HG03457 (cell line): ENCODE measurements around the gene ARPC5L.
"Not testable (repeated sequence)": the region's sequence is repeated elsewhere in the genome, so short reads cannot be mapped to it uniquely, and the experiment has no call there.

Source experiments
- ATAC-seq: cut with Tn5 transposase; IDR thresholded peaks from one replicate; pipeline ENCODE4 v1.9.1; 2021; ENCODE audit warnings: moderate number of reproducible peaks; ENCODE audit not compliant: unreplicated experiment

The ARPC5L gene

DNA sequence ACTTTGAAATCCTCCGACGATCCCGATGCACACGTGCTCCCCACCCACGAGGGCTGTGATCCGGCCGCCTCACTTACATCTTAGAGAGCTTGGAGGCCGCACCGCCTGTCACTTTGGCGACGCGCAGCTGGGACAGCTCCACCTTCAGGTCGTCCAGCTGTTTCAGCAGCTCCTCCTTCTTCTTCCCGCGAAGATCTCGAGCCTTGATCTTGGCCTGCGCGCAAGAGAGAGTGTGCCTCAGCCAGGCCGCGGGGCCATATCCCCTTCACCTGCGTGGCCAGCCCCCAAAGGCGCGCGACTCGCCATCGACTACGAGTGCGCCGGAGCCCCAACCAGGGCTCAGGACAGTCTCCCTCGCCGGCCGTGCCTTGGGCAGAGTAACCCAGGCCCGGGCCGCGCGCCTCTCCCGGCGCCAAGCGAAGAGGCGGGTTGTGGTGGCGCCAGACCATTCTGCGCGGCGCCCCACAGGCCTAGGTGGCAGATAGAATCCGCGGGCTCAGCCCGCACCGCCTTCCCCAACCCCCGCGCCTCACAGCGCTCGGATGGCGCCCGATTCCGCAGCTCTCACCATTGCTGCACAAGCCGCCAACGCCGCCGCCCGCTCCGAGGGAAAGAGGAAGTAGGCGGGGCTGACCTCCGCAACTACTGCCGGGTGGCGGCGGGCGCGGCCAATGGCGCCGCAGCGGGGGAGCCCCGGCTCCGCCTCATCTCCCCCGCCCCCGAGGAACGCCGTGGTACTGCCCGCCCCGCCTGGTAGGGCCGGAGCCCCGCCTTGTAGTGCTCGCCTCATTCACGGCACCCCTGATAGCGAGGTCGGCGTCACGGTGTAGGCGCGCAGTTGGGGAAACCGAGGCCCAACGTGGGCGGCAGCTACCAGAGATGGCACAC, at the start of gene ARPC5L, which contains the start of gene RPL35:
Gene ARPC5L (plus strand): TSS at position 789 of the 888 bp plus-strand sequence. CDS start 7,161 bp downstream, outside the sequence.
Gene RPL35 (minus strand): TSS at position 616 of the 888 bp plus-strand sequence. CDS start 45 bp downstream, at position 571.
- peak; percentile 69 for ATAC-seq

DNA sequence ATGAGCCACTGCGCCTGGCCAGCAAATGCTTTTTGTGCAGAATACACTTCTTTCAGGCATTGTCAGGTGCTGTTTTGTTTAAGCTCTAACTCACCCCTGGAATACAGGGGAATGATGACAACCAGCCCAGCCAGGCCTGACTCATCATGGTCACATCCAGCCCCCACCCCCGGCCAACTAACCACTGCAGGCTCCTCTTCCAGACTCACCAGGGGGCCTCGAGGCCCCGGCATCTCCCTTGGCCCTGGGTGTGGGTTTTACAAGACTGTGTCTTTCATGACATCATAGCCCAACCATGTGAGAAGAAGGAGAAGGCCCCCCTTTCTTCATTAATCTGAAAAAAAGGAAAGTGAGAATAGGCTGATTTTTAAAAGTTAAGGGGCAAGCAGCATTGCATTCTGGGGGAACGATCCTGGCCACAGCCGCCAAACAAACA, 49.5 kb upstream of the ARPC5L start:
- ATAC-seq: no peak

DNA sequence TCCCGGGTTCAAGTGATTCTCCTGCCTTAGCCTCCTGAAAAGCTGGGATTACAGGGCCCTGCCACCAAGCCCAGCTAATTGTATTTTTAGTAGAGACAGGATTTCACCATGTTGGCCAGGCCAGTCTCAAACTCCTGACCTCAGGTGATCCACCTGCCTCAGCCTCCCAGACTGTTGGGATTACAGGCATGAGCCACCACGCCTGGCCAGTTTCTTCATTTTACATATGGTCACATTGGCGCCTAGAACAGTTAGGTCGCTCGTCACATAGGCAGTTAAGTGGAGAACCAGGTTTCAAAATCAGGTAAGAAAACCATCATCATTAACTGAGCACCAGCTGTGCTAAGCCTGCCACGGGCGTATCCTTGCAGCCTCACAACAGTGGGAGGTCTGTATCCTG, 48.9 kb upstream of the ARPC5L start:
- no peak for ATAC-seq

DNA sequence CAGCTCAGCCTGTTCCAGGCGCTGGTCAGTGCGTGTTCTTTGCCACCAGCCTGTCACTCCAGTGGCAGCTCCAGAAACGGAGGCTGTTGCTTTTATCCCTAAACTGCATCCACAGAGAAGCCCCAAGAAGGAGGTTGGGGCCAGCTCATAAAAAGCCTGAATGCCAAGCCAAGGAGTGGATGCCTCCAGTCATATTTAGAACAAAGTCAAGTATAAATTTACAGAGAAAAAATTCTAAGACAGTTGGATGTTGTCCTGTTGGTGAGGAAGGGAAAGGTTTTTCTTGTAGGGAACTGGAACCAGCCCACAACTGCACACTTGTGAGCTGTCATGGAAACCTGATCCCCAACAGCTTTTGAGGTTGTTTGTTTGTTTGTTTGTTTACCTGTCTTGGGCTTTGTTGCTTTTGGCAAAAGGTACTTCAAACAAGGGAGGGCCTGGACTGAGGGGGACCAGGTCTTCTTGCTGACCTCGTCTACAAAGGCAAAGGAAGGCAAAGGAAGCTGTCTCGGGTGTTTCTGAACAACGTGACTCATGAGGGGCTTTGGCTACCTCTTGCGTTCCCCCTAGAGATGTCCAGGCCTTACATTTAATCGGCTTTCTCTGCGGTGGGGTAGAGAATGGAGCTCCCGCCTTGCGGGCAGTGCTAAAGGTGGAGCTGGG, 48.3 kb upstream of the ARPC5L start:
- ATAC-seq: no peak

DNA sequence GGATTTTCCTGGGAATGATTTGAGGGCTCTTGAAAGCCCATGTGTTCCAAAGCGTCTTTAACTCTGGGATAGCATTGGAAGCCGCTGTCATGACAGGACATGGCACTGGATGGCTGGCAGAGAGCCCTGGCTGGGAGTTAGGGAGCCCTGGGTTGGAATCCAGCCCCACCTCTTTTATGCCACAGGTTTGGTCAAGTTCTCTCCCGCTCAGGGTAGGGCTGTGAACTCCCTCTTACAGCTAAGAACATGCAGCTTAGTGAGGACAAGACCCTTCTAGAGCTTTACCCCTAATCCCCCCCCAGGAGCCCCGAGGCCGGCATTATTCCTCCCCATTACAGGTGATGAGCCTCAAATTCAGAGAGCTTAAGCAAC, 47.8 kb upstream of the ARPC5L start:
- ATAC-seq: no peak

DNA sequence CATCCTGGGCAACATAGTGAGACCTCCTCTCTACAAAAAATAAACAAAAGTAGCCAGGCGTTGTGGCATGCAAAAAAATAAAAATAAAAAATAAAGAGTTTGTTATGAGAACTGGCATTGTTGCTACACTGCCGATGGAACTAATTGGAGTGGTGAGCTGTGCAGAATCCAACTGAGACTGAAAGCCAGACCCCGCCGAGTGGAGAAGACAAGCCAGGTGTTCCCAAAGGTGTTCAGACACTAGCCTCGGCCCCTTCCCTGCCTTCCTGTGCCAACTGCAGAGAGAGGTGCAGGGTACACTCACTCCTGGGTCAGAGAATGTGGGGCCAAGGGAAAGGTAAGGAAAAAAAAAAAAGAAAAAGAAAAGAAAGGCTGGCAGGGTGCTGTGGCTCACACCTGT, 46.3 kb upstream of the ARPC5L start:
- ATAC-seq: no peak

DNA sequence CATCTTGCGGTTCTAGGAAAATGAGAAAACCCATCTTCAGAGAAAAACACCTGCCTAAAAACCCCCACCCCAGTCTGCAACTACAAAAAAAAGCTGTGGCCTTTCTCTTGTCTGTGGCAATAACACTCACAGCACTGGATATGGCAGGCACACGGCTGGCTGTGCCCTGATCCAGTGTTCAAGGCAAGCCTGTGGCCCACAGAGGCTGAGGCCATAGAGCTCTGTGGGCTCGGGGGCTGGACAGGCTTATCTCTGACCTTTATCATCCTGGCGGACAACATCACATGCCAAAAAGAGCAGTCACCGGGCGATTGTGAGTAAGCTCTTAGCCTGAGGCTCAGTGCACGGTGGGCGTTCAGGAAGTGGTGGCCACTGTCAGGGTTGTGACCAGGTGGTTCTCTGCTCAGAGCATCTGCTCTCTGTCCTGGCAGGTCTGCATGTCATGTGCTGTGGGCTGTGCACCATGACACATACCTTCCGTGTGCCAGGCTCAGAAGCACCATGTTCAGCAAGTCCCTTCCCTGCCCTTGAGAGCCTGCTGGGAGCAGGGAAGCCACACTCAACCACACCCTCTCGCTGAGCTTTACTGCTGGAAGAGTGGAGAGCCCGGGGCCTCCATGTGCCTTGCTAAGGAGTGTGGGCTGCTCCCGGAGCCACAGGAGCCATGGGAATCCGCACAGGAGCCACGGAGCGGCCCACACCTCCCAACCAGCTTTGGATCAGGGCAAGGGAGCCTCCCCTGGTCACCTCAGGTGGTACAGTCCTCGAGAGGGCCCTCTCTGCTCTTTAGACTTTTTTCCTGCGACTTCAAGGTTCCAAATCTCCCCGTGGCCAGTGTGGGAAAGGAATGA, 43.3 kb upstream of the ARPC5L start:
- no peak for ATAC-seq

DNA sequence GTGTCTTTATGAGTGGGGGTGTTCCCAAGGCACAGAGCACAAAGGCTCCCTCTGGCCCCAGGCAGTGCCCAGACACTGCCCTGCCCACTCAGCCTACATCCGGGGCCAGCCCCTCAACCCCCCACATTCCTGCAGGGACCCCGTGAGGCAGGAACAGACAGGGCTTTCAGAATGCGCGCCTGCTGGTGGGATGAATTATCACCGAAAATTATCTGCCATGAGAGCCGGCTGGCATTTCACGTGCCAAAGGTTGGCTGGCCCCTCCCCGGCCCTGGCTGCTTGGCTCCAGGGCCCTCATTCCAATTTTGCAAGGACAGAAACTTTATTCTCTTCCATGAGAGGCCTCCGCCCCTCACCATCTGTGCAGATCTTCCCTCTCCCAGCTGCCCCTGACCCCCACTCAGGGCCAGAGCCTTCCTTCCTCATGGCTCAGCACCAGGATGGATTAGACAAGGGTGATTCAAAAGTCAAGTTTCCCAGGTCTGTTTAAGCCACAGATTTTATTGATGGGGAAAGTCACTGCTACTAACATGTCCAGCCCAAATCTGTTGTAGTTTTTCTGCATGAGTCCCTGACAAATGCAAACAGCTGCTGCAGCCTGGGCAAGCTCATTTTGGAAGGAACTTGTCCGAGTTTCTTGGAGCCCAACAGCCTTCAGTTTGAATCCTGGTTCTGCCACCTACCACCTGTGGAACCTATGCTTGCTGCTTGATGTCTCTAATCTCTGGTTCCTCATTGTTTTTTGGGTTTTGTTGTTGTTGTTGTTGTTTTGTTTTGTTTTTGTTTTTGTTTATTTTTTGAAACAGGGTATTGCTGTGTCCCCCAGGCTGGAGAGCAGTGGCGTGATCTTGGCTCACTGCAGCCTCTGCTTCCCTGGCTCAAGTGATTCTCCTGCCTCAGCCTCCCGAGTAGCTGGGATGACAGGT, 41.0 kb upstream of the ARPC5L start:
- ATAC-seq: no peak

DNA sequence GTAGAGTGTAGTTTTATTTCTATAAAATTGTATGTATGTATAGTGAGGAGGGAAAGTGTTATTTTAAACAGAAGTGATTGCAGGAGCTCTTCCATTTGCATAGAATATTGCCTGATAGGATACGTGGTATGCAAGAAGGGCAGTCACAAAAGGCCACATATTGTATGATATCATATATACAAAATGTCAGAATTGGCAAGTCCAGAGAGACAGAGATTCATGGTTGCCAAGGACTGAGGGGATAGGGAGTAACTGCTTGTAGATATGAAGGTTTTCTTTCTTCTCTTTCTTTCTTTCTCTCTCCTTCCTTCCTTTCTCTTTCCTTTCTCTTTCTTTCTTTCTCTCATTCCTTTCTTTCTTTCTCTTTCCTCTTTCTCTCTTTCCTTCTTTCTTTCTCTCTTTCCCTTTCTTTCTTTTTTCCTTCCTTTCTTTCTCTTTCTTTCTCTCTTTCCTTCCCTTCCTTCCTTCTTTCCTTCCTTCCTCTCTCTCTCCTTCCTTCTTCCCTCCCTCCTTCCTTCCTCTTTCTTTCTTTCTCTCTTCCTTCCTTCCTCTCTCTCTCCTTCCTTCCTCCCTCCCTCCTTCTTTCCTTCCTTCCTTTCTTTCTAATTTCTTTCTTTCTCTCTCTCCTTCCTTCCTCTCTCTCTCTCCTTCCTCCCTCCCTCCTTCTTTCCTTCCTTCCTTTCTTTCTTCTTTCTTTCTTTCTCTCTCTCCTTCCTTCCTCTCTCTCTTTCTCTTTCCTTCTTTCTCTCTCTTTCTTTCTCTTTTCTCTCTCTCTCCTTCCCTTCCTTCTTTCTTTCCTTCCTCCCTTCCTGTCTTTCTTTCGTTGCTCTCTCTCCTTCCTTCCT, 33.2 kb upstream of the ARPC5L start:
- no peak for ATAC-seq

DNA sequence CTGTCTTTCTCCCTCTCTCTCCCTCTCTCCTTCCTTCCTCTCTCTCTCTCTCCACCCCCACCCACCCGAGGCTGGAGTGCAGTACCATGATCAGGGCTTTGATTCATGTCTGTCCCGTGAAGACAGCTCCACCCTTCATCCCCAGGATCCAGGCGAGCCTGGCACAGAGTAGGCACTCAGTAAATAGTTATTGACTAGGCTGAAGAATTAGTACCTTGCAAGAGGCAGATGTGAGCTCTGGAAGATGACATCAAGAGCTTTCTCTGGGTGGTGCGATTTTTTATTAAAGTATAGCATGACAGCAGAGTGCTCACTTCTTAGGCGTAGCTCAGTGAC, 32.6 kb upstream of the ARPC5L start:
- no peak for ATAC-seq

DNA sequence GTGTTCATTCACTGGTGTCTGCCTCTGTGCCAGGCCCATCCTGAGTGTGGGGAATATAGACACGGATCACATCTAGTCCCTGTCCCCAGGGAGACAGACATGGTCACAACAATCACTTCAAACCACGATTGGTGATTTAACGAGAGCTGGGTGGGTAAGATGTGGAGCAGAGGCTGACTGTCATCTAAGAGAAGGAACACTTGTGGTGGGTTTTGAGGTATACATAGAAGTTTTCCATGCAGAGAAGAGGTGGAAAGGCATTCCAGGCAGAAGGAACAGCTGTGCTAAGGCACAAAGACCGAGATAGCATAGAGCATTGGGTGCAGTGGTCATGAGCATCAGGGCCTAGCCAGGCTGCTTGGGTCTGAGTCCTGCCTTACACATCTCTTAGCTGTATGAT, 31.3 kb upstream of the ARPC5L start:
- ATAC-seq: no peak

DNA sequence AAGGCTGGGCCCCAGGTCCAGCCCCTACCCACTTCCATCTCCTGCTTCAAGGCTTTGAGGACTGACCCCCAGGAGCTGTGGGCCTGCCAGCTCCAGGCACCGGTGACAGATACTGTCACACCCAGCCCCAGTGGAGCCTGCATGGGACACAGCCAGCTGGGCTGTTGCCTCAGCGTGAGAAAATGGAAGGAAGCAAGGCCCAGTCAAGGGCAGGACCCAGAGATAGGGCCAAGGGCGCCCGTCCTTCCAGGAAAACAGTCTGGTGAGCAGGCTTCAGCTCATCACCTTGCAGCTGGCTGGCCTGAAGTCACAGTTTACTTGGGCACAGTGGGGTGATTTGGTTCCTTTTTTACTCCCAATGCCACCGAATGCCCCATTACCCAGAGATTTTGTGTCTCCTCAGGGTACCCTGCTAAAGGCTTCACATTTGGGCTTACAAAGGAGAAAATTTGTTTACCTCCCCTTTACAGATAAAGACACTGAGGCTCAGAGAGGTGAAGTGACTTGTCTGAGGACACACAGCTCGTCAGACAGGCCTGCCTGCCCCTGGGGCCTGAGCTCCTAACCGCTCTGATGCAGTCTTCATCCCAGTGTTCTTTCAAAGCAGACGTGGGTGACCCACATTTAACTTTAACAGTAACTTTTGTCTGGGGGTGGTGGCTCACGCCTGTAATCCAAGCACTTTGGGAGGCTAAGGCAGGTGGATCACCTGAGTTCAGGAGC, 30.1 kb upstream of the ARPC5L start:
- ATAC-seq: no peak

DNA sequence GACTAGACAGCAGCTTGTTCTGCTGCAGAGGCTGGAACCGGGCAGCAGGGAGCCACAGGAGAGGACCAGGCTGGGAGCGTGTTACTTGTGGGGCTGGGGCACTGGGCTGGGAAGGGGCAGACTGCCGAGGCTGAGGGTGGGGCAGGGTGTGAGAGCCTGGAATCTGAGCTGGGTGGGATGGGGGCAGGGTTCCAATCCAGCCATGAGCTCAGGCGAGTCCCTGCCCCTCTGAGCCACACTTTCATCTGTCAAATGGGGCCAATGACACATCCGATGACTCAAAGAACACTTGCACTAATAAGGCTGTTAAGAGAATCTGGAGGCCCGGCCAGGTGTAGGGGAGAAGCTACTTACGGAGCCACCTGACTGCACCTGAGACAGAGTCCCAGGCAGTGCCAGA, 27.3 kb upstream of the ARPC5L start:
- ATAC-seq: no peak

DNA sequence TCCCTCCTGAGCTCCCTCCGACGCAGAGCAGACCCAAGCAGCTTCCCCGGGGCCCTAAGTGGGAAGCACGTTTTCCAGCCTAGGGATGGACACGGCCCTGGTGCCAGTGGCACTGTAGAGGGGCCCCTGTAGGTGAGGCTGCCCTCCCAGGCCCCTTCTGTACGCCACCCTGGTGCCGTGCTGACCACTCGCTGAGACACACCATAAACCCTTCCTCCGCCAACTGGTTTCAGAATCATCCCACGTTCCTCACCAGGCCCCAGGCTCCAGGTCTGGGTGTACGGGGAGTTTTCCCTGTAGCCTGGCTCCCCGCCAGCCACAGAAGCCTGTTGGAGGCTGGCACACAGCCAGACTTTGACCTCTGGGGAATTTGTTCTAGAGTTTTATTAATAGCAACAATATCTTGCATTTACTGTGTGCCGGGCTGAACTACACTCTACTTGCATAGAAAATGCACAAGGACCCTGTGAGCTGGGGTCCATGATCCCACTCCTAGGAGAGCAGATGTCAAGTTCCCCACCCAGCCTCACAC, 26.8 kb upstream of the ARPC5L start:
- ATAC-seq: no peak

DNA sequence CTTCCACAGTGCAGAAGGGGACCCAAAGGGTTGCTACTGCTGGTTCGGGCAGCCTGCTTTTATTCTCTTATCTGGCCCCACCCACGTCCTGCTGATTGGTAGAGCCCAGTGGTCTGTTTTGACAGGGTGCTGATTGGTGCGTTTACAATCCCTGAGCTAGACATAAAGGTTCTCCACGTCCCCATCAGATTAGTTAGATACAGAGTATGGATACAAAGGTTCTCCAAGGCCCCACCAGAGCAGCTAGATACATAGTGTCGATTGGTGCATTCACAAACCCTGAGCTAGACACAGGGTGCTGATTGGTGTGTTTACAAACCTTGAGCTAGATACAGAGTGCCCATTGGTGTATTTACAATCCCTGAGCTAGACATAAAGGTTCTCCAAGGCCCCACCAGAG, 23.8 kb upstream of the ARPC5L start:
- ATAC-seq: not testable (repeated sequence)

DNA sequence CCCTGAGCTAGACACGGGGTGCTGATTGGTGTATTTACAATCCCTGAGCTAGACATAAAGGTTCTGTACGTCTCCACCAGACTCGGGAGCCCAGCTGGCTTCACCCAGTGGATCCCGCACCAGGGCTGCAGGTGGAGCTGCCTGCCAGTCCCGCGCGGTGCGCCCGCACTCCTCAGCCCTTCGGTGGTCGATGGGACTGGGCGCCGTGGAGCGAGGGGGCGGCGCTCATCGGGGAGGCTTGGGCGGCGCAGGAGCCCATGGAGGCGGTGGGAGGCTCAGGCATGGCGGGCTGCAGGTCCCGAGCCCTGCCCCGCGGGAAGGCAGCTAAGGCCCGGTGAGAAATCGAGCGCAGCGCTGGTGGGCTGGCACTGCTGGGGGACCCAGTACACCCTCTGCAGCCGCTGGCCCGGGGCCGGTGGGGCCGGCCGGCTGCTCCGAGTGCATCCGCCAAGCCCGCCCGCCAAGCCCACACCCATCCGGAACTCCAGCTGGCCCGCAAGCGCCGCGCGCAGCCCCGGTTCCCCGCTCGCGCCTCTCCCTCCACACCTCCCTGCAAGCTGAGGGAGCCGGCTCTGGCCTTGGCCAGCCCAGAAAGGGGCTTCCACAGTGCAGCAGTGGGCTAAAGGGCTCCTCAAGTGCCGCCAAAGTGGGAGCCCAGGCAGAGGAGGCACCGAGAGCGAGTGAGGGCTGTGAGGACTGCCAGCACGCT, 23.2 kb upstream of the ARPC5L start:
- not testable (repeated sequence) for ATAC-seq

DNA sequence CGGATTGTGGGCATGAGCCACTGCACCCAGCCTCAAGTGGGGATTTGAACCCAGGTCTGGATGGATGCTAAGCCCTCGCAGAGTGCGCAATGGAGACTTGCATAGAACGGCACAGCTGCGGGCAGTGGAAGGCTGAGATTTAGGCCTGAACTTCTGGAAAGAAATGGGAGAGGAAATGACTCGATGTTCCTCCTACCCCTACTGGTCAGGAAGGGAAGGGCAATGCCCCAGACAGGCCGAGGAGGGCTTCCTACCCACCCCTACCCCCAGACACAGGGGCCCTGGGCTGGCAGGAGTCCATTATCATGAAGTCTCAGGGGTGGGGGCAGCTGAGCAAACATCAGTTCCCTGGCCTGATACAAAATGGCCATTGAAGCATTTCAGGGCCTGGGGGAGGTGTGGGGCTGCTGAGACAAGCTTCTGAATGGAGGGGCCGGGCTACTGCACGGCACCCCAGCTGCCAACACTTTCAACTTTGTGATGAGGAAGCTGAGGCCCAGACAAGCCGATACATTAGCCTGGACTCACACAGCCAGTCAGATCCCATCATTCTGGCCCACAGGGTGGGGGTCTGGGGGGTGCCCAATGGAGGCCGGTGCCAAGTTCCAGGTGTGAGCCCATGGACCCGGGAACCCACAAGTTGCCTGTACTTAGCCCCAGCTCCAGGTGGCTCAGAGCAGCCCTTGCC, 22.2 kb upstream of the ARPC5L start:
- no peak for ATAC-seq
